IMR-90 (cell line): ENCODE data around the gene LRP6. TPM values are rescaled to one million over a fixed set of nuclear protein-coding genes. Genes with fewer than 3 reads are reported as not detected.

Experiments
- ATAC-seq: fragments of 200-7000 bp; cut with Tn5 transposase; 2 replicates; pipeline ENCODE4 v1.9.1; 2020; ENCODE audit warnings: low read depth, mild to moderate bottlenecking, moderate library complexity
- BruUV-seq: library from RNA; stranded (reverse); fragments of 400-500 nt; replicated peaks from 2 replicates; lab custom pipeline; 2021; lab: Mats Ljungman, UMichigan
- CTCF ChIA-PET: fragments of 300-600 bp; formaldehyde crosslinking; extraction: SDS; loops from one replicate; lab custom pipeline; 2021; ENCODE audit warnings: antibody characterized with exemption; lab: Yijun Ruan, JAX
- POLR2A ChIA-PET: fragments of 300-600 bp; sonication (Branson Sonifier 250); formaldehyde crosslinking; loops from one replicate; lab custom pipeline; 2022; ENCODE audit warnings: antibody characterized with exemption; ENCODE audit not compliant: unreplicated experiment; lab: Charles Lee
- DNase-seq: peaks from one replicate; pipeline ENCODE4 v3.0.0; 2013
- H2AFZ ChIP-seq: replicated peaks from 2 replicates; pipeline ENCODE3; 2013; ENCODE audit warnings: low read length, mild to moderate bottlenecking; ENCODE audit not compliant: poor library complexity
- H2AK5ac ChIP-seq: 2 replicates; pipeline ENCODE4 v1.6.1; 2013; ENCODE audit warnings: low read depth, low read length, inconsistent platforms
- H2AK9ac ChIP-seq: replicated peaks from 2 replicates; pipeline ENCODE3; 2013; ENCODE audit warnings: mild to moderate bottlenecking, low read depth, low read length, moderate library complexity; ENCODE audit not compliant: poor library complexity
- H2BK120ac ChIP-seq: 2 replicates; pipeline ENCODE4 v1.6.1; 2013; ENCODE audit warnings: low read depth, low read length, inconsistent platforms
- H2BK15ac ChIP-seq: 3 replicates; pipeline ENCODE4 v1.6.1; 2013; ENCODE audit warnings: low read depth, low read length, inconsistent platforms
- H2BK20ac ChIP-seq: 2 replicates; pipeline ENCODE4 v1.6.1; 2013; ENCODE audit warnings: low read depth, mild to moderate bottlenecking, inconsistent platforms, low read length, moderate library complexity
- H2BK5ac ChIP-seq: 2 replicates; pipeline ENCODE4 v1.6.1; 2013; ENCODE audit warnings: mild to moderate bottlenecking, low read depth, low read length, inconsistent platforms; ENCODE audit not compliant: poor library complexity, severe bottlenecking
- H3K14ac ChIP-seq: replicated peaks from 2 replicates; pipeline ENCODE4 v1.6.1; 2013; ENCODE audit warnings: low read depth, low read length, inconsistent platforms
- H3K18ac ChIP-seq: 2 replicates; pipeline ENCODE4 v1.6.1; 2013; ENCODE audit warnings: low read depth, low read length, control low read depth
- H3K23ac ChIP-seq: 2 replicates; pipeline ENCODE4 v1.6.1; 2013; ENCODE audit warnings: low read depth, low read length, inconsistent platforms
- H3K27ac ChIP-seq: 2 replicates; pipeline ENCODE4 v1.5.1; 2013; ENCODE audit warnings: mild to moderate bottlenecking, control low read depth, low read length; ENCODE audit not compliant: insufficient read depth
- H3K27me3 ChIP-seq: 2 replicates; pipeline ENCODE4 v1.6.1; 2013; ENCODE audit warnings: low read length; ENCODE audit not compliant: control insufficient read depth, insufficient read depth
- H3K36me3 ChIP-seq: 2 replicates; pipeline ENCODE4 v1.6.1; 2013; ENCODE audit warnings: low read length, mixed read lengths; ENCODE audit not compliant: control insufficient read depth, insufficient read depth
- H3K4ac ChIP-seq: 2 replicates; pipeline ENCODE4 v1.6.1; 2013; ENCODE audit warnings: low read depth, low read length, inconsistent platforms
- H3K4me1 ChIP-seq: 2 replicates; pipeline ENCODE4 v1.6.1; 2013; ENCODE audit warnings: low read length, mixed read lengths; ENCODE audit not compliant: control insufficient read depth, insufficient read depth
- H3K4me2 ChIP-seq: 2 replicates; pipeline ENCODE4 v1.6.1; 2013; ENCODE audit warnings: low read depth, mild to moderate bottlenecking, control low read depth, low read length, moderate library complexity
- H3K4me3 ChIP-seq: 2 replicates; pipeline ENCODE4 v1.5.1; 2013; ENCODE audit warnings: low read depth, mild to moderate bottlenecking, control low read depth, low read length, moderate library complexity; ENCODE audit not compliant: insufficient read depth
- H3K56ac ChIP-seq: 2 replicates; pipeline ENCODE4 v1.6.1; 2013; ENCODE audit warnings: low read length, inconsistent platforms; ENCODE audit not compliant: insufficient read depth; ENCODE audit errors: extremely low read depth
- H3K79me1 ChIP-seq, 2 experiments: 2 replicates each; pipeline ENCODE4 v1.6.1; 2013; ENCODE audit warnings: low read length in 2 of 2, inconsistent platforms in 1 of 2, low read depth in 1 of 2
- H3K9ac ChIP-seq: 2 replicates; pipeline ENCODE4 v1.6.1; 2013; ENCODE audit warnings: low read depth, low read length, control low read depth
- H3K9me1 ChIP-seq: 2 replicates; pipeline ENCODE4 v1.6.1; 2013; ENCODE audit warnings: low read length, inconsistent platforms; ENCODE audit not compliant: insufficient read depth
- H3K9me3 ChIP-seq: 2 replicates; pipeline ENCODE4 v1.6.1; 2013; ENCODE audit warnings: low read length; ENCODE audit not compliant: control insufficient read depth, insufficient read depth
- H4K20me1 ChIP-seq: 2 replicates; pipeline ENCODE4 v1.6.1; 2013; ENCODE audit warnings: low read length, inconsistent platforms; ENCODE audit not compliant: insufficient read depth
- H4K5ac ChIP-seq: 2 replicates; pipeline ENCODE4 v1.6.1; 2013; ENCODE audit warnings: mild to moderate bottlenecking, low read depth, low read length, control low read depth
- H4K8ac ChIP-seq, 2 experiments: 2 replicates each; pipeline ENCODE4 v1.6.1; 2013; ENCODE audit warnings: low read depth in 2 of 2, low read length in 2 of 2, control low read depth in 1 of 2, inconsistent platforms in 1 of 2
- H4K91ac ChIP-seq: 2 replicates; pipeline ENCODE4 v1.6.1; 2013; ENCODE audit warnings: low read depth, low read length, inconsistent platforms; ENCODE audit not compliant: insufficient read depth
- BHLHE40 ChIP-seq: fragments of 150-350 bp; IDR thresholded peaks from 2 replicates; pipeline ENCODE4 v1.6.1; 2016; ENCODE audit warnings: mild to moderate bottlenecking, low read depth, low read length
- POLR2A ChIP-seq: IDR thresholded peaks from 2 replicates; pipeline ENCODE4 v1.6.1; 2012; ENCODE audit warnings: mild to moderate bottlenecking, low read depth, low read length
- RCOR1 ChIP-seq: IDR thresholded peaks from 2 replicates; pipeline ENCODE4 v1.6.1; 2012; ENCODE audit warnings: mild to moderate bottlenecking, low read length, improper control_type of control experiment; ENCODE audit not compliant: insufficient replicate concordance
- SMC3 ChIP-seq: fragments of 150-350 bp; IDR thresholded peaks from 2 replicates; pipeline ENCODE4 v1.6.1; 2016; ENCODE audit warnings: low read depth, mild to moderate bottlenecking, antibody characterized with exemption, low read length, moderate library complexity
- WGBS, 2 experiments: methylation state at CpG; one replicate each; pipeline versions ENCODE4 v1.1.5 to v1.1.7; 2013; ENCODE audit warnings: missing lambda C conversion rate in 2 of 2; ENCODE audit not compliant: insufficient read length in 1 of 2; ENCODE audit errors: extremely low coverage in 2 of 2; 5-methylcytosine and 5-hydroxymethylcytosine counted together
- dilution Hi-C: fragments of 300-500 bp; cut with HindIII; formaldehyde crosslinking; loops from one replicate; pipeline ENCODE4 v1.14.3; 2018; ENCODE audit warnings: low sequenced_read_pairs; ENCODE audit not compliant: unreplicated experiment
- in situ Hi-C: fragments of 300-500 bp; cut with MboI; formaldehyde crosslinking; loops from 3 replicates; pipeline ENCODE4 v1.14.3; 2019; ENCODE audit warnings: low sequenced_read_pairs, inconsistent platforms, mixed read lengths
- intact Hi-C: fragments of 100-400 bp; cut with micrococcal nuclease; formaldehyde crosslinking; loops from 2 replicates; pipeline ENCODE4 v1.10.0; 2022
- polyA plus RNA-seq, 3 experiments: library from polyadenylated mRNA; depleted of rRNA; stranded (reverse); fragments of >200 nt; gene quantifications; 2 replicates each; pipeline ENCODE4 v1.2.3, GENCODE V29; 2012; ENCODE audit warnings: low replicate concordance in 1 of 3
- total RNA-seq: library from RNA; depleted of rRNA; stranded (reverse); fragments of >200 nt; gene quantifications from 2 replicates; pipeline ENCODE4 v1.2.3, GENCODE V29; 2012
- TF ChIP-seq, protein P1 (sequence below): conservative IDR thresholded peaks from 2 replicates; pipeline ENCODE4 v1.5.1; 2012; ENCODE audit warnings: mild to moderate bottlenecking, low read depth, low read length, improper control_type of control experiment
- TF ChIP-seq, protein P2 (sequence below): fragments of 150-350 bp; IDR thresholded peaks from 2 replicates; pipeline ENCODE4 v1.6.1; 2016; ENCODE audit warnings: low read depth, mild to moderate bottlenecking, low read length, moderate library complexity, borderline replicate concordance

The LRP6 gene
- total and polyA plus RNA-seq, 2 of the 4 experiments (the other 2 are of a cell fraction), result 14.2 to 32.1 TPM

DNA sequence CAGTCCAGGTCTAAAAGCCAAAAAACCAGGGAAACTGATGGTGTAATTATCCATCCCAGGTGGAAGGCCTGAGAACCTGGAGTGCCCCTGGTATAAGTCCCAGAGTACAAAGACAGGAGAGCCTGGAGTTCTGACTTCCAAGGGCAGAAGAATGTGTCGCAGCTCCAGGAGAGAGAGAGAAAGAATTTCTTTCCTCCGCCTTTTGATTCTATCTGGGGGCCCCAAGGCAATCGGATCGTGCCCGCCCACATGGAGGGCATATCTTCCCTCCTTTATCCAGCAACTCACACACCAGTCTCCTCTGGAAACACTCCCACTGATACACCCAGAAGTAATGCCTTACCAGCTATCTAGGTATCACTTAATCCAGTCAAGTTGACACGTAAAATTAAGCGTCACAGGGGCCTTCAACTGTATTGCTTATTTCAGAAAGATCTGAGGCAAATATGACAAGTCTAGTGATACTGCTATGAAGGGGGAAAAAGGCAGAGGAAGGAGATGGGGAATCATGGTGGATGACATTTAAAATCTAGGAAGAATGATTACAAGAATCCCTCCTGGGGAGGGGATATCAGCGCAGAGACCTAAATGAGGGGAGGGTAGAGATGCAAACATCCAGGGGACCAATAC, 30.5 kb upstream of the LRP6 start:
- Histone ChIP-seq H3K79me1 (no peaks in the 10 kb centered on the region), H4K8ac (no peak overlapping the region), H4K20me1 (no peaks in the 10 kb centered on the region), H3K56ac (no peak overlapping the region), H3K23ac (no peak overlapping the region), H3K4me1 (peaks cover 5% of the 10 kb centered on the region; the same call in 1 of the 2 replicates), H4K5ac (no peak overlapping the region), H2AFZ (no peak overlapping the region), H2BK5ac (no peak overlapping the region), H3K9me1 (no peaks in the 10 kb centered on the region), H3K14ac (no peak overlapping the region), H3K36me3 (no peaks in the 10 kb centered on the region), H3K9ac (no peak overlapping the region), H3K27me3 (no peaks in the 10 kb centered on the region), H3K4ac (no peak overlapping the region), H3K27ac (no peak overlapping the region), H2AK5ac (no peak overlapping the region), H4K91ac (no peak overlapping the region), H2BK20ac (no peak overlapping the region), H3K18ac (no peak overlapping the region), H2AK9ac (no peak overlapping the region), H2BK15ac (no peak overlapping the region), H3K4me3 (no peak overlapping the region), H3K4me2 (no peak overlapping the region), H2BK120ac (no peak overlapping the region), H3K9me3 (no peaks in the 10 kb centered on the region)
- POLR2A ChIA-PET, result no interaction called here
- BruUV-seq, result no TSS peak
- CTCF ChIA-PET, result no interaction called here
- ATAC-seq (no peak), DNase-seq (no peak)
- dilution Hi-C loops (no loop called here), intact Hi-C loops (no loop called here), in situ Hi-C loops (no loop called here)
- no peak for TF ChIP-seq SMC3
- TF ChIP-seq, protein P1, sequence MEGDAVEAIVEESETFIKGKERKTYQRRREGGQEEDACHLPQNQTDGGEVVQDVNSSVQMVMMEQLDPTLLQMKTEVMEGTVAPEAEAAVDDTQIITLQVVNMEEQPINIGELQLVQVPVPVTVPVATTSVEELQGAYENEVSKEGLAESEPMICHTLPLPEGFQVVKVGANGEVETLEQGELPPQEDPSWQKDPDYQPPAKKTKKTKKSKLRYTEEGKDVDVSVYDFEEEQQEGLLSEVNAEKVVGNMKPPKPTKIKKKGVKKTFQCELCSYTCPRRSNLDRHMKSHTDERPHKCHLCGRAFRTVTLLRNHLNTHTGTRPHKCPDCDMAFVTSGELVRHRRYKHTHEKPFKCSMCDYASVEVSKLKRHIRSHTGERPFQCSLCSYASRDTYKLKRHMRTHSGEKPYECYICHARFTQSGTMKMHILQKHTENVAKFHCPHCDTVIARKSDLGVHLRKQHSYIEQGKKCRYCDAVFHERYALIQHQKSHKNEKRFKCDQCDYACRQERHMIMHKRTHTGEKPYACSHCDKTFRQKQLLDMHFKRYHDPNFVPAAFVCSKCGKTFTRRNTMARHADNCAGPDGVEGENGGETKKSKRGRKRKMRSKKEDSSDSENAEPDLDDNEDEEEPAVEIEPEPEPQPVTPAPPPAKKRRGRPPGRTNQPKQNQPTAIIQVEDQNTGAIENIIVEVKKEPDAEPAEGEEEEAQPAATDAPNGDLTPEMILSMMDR, result no peak
- no peak for TF ChIP-seq RCOR1
- TF ChIP-seq, protein P2, sequence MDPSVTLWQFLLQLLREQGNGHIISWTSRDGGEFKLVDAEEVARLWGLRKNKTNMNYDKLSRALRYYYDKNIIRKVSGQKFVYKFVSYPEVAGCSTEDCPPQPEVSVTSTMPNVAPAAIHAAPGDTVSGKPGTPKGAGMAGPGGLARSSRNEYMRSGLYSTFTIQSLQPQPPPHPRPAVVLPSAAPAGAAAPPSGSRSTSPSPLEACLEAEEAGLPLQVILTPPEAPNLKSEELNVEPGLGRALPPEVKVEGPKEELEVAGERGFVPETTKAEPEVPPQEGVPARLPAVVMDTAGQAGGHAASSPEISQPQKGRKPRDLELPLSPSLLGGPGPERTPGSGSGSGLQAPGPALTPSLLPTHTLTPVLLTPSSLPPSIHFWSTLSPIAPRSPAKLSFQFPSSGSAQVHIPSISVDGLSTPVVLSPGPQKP, result no peak
- no peak for TF ChIP-seq POLR2A
- no peak for TF ChIP-seq BHLHE40
- WGBS, 2 experiments, result no CpG with 5 or more reads among the region's 8 CpGs
